ENCODE results near the gene CBX1.
"Not testable (repeated sequence)": the region's sequence is repeated elsewhere in the genome, so short reads cannot be mapped to it uniquely, and the experiment has no call there.

The CBX1 gene

GRCh38 chr17:48123776-48124388 is 22.6 kb upstream of the CBX1 start:
- no peak for DNase-seq (ENCODE audit: low read depth in 2 of 3, low spot score in 1 of 3)

GRCh38 chr17:48123111-48123510 is 21.8 kb upstream of the CBX1 start:
- DNase-seq (ENCODE audit: low read depth in 2 of 3, low spot score in 1 of 3): no peak

- no peak for DNase-seq (ENCODE audit: low read depth in 2 of 3, low spot score in 1 of 3)
Measured at GRCh38 chr17:48122665-48123045, 21.4 kb upstream of the CBX1 start.

- no peak for DNase-seq (ENCODE audit: low read depth in 2 of 3, low spot score in 1 of 3)
Measured at GRCh38 chr17:48121923-48122664, 20.8 kb upstream of the CBX1 start.

GRCh38 chr17:48113201-48113676 is 12.0 kb upstream of the CBX1 start:
- no peak for DNase-seq (ENCODE audit: low read depth in 2 of 3, low spot score in 1 of 3)

- no peak for DNase-seq (ENCODE audit: low read depth in 2 of 3, low spot score in 1 of 3)
Measured at GRCh38 chr17:48111937-48112241, 10.6 kb upstream of the CBX1 start.

- DNase-seq (ENCODE audit: low read depth in 2 of 3, low spot score in 1 of 3): no peak
Measured at GRCh38 chr17:48110761-48111160, 9.5 kb upstream of the CBX1 start.

- DNase-seq (ENCODE audit: low read depth in 2 of 3, low spot score in 1 of 3): peak; percentile 84 to 90 (median 84)
Measured at GRCh38 chr17:48107137-48108055, 6.1 kb upstream of the CBX1 start, which contains the start of gene SNX11. Gene SNX11, plus strand, starts transcription at chr17:48107766. Its CDS starts 4,278 bp downstream, at chr17:48112044.

- DNase-seq (ENCODE audit: low read depth in 2 of 3, low spot score in 1 of 3): no peak
Measured at GRCh38 chr17:48106802-48107136, 5.5 kb upstream of the CBX1 start.

- DNase-seq (ENCODE audit: low read depth in 2 of 3, low spot score in 1 of 3): no peak
Measured at GRCh38 chr17:48104440-48104839, 3.2 kb upstream of the CBX1 start.

- peak in 1 of 3 donors; percentile 41 for DNase-seq (ENCODE audit: low read depth in 2 of 3, low spot score in 1 of 3)
Measured at GRCh38 chr17:48102798-48103715, 1.8 kb upstream of the CBX1 start.

- no peak for DNase-seq (ENCODE audit: low read depth in 2 of 3, low spot score in 1 of 3)
Measured at GRCh38 chr17:48102043-48102750, 919 bp upstream of the CBX1 start.

- no peak for DNase-seq (ENCODE audit: low read depth in 2 of 3, low spot score in 1 of 3)
Measured at GRCh38 chr17:48100591-48101011, 677 bp downstream of the CBX1 start.

GRCh38 chr17:48100160-48100559 is 1.1 kb downstream of the CBX1 start:
- no peak for DNase-seq (ENCODE audit: low read depth in 2 of 3, low spot score in 1 of 3)

- no peak for DNase-seq (ENCODE audit: low read depth in 2 of 3, low spot score in 1 of 3)
Measured at GRCh38 chr17:48095611-48096010, 5.7 kb downstream of the CBX1 start.

GRCh38 chr17:48093341-48094045 is 7.8 kb downstream of the CBX1 start:
- no peak for DNase-seq (ENCODE audit: low read depth in 2 of 3, low spot score in 1 of 3)

- DNase-seq (ENCODE audit: low read depth in 2 of 3, low spot score in 1 of 3): no peak
Measured at GRCh38 chr17:48084932-48085331, 16.3 kb downstream of the CBX1 start.

- DNase-seq (ENCODE audit: low read depth in 2 of 3, low spot score in 1 of 3): no peak
Measured at GRCh38 chr17:48081858-48082257, 19.4 kb downstream of the CBX1 start.

- DNase-seq (ENCODE audit: low read depth in 2 of 3, low spot score in 1 of 3): not testable (repeated sequence)
Measured at GRCh38 chr17:48077152-48077551, 24.1 kb downstream of the CBX1 start.
